Stimulated activated CD4-positive, alpha-beta T cell treated with anti-CD3 and anti-CD28 coated beads, Interleukin-1b, Interleukin-23, amount 100 ng/mL, for 24 hours (primary cell): ENCODE data around the gene OR5H2.
A peak's percentile ranks its signal among the peaks of the same experiment; 100 is the strongest.

ENCODE experiments used
- DNase-seq, 4 experiments: peaks; one replicate each; pipeline ENCODE4 v3.0.0-alpha.2; 2020; ENCODE audit warnings: low read depth in 4 of 4, low spot score in 1 of 4

OR5H2 gene

DNA sequence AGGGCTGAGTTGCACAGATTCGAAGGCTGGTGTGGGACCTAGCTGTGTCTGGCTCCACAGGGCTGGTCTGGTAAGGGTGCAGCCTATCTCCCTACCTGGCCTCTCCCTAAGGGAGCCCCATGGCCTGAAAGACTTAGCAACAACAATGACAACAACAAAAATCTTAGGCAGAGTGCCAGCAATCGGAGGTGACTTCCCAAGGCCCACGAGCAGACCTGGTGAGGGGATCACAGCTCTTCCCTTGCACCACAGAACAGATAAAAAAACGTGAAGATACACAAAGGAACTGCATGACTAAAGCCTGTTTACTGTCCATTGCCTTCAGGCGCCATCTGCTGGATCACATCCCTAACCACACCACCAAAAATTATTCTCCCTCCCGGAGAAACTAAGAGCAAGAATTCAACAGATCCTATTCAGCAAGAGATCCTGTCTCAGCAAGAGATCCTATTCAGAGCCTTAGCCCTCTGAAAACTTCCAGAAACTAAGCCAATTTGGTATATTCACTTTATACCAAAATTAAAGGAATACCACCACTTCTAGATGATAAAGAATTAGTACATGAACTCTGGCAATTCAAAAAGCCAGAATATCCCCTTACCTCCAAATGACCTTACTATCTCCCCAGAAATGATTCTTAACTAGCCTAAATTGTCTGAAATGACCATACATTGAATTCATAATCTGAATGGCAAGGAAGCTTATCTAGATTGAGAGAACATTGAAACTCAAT lies 47.3 kb downstream of the OR5H2 start:
- DNase-seq: peak in 2 of 4 experiments; percentile 16 to 20

GRCh38 chr3:98331329-98331728 lies 49.0 kb downstream of the OR5H2 start:
- no peak for DNase-seq
